Femur (tissue), 1 donor: ENCODE data around the gene ZNF689.
"Not testable (repeated sequence)": the region's sequence is repeated elsewhere in the genome, so short reads cannot be mapped to it uniquely, and the experiment has no call there.

Source experiments
- DNase-seq: peaks from one replicate; pipeline ENCODE4 v3.0.0-alpha.2; 2017

The ZNF689 gene

GRCh38 chr16:30633526-30633925 is 23.3 kb upstream of the ZNF689 start:
- no peak for DNase-seq

GRCh38 chr16:30632454-30632853 is 22.3 kb upstream of the ZNF689 start:
- not testable (repeated sequence) for DNase-seq

DNA sequence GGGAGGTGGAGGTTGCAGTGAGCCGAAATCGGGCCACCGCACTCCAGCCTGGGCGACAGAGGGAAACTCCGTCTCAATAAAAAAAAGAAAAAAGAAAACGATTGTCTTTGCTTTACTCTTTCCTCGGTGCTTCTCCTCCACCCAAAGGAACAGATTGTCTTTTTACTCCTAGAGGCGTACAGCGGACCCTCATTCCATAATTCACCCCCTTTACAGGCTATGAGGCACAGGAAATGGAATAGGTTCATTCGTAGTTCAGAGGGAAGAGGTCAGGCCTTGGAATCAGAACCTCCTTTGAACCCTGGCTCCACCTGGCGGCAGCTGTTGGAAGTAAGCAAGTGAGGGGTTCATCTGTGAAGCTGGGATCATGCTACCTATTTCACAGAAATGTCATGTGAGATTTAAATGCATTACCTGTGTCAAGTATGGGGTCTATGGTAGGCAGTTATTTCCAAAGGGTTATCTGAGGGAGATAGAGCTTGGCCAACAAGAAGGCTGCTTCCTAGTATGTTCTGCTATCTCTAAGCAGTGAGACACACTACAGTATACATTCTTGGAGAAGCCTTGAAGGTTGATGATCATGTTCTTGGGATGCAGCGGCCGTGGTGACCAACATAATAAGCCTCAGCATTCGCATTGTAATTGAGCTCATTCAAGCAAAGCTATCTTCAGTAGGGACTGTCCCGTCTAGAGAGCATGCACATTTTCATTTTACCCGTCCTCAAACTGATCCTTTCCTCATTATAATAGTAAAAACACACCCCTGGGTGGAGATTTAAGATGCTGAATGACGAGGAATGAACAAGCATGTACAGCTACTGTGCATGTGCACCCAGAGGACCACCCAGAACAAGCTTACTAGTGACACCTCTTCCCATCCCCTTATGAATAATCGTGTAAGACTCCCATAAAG is 18.7 kb upstream of the ZNF689 start:
- DNase-seq: peak; percentile 86

- no peak for DNase-seq
Measured at GRCh38 chr16:30626236-30626635, 16.0 kb upstream of the ZNF689 start.

- DNase-seq: no peak
Measured at GRCh38 chr16:30623536-30624283, 13.5 kb upstream of the ZNF689 start.

DNA sequence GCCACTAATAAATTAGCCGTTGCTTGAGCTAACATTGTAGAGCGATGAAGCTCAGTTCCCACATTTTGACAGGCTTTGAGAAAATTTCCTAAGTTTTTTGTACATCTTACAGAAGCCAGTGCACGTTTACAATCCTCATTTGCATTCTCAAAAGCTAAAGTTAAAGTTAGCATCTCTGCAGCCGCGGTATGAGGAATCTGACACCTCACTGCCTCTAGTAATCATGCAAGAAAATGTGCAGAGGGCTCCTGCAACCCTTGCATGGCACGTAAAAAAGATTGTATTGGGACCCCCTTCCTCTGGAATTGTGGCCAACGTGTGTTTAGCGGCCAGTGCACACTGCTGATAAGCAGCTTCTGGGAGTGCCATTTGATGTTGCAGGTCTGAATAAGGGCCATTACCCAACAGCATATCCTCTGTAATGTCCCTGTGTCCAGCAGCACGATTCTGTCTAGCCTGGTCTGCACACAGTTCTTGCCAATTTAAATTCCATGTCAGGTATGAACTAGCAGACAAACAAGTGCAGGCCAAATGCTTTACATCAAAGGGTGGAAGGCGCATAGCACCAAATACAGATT is 12.4 kb upstream of the ZNF689 start:
- no peak for DNase-seq

GRCh38 chr16:30621765-30622164 is 11.6 kb upstream of the ZNF689 start:
- DNase-seq: no peak

- no peak for DNase-seq
Measured at GRCh38 chr16:30620169-30620568, 10.0 kb upstream of the ZNF689 start.

GRCh38 chr16:30619638-30620037 is 9.4 kb upstream of the ZNF689 start:
- DNase-seq: no peak

GRCh38 chr16:30619202-30619601 is 9.0 kb upstream of the ZNF689 start:
- DNase-seq: no peak

DNA sequence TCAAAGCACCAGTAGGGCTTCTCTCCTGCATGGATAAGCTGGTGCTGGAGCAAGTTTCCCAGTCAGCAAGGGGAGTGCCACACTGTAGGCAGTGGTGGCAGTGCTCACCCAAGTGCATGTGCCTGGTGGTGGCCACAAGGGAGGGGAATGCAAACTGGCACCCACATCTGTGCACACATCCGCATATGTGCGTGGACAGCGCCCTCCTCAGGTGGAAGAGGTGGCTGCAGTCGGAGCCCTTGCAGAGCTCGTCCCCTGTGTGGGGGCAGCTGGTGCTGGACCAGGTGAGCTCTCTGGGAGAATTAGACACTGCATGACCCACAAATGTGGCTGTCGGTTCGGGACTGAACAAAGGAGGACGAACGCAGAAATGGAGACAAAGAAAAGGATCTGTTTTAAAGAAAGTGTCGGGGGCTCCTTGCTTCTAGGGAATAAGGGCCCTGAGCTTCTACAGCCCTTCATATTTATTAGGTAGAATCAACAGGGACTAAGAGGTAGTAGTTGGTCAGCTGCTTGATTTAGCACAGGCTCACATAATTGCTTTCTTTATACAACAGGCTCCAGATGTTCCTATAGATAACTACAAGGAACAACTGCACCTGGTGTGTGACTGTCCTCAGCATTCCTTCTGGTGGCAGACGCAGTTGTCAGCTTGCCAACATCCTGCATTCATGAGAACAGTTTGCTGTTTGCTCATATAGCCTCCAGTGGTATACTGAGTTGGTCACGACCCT is 5.3 kb upstream of the ZNF689 start:
- DNase-seq: peak; percentile 36

DNA sequence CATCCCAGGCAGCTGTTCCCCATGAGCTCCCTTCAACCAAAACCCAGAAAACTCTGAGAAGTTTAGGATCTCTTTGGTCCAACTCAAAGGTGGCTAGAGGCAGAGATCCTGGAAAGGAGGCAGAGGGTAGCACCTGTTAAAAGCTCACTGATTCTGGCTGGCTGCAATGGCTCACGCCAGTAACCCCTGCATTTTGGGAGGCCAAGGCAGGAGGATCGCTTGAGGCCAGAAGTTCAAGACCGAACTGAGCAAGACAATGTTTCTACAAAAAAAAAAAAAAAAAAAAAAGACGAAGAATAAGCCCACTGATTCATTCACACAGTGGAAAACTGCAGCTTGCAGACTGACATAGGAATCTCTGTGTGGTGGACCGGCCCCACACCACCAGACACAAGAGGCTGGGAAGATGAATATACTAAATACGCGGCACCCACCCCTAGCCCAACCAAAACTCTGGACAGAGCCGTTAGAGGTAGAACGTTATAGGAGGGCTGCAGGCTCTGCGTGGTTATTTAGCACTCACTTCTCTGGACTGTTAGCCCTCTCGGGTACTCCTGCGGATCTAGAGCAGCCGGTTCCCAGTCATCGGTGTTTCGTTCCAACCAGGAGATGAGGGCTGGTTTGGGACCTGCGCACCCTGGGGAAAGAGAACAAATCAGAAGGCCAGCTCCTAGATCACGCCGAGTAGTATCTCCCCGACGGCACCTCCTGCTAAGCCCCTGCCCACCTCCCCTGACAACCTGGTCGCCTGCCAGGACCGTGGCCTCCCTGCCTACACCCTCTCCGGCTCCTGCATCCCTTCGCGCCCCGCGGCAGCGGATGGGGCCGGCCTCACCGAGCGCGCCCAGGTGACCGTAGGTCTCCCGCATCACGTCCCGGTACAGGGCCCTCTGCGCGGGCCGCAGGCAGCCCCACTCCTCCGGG is 925 bp downstream of the ZNF689 start:
- DNase-seq: peak; percentile 66

DNA sequence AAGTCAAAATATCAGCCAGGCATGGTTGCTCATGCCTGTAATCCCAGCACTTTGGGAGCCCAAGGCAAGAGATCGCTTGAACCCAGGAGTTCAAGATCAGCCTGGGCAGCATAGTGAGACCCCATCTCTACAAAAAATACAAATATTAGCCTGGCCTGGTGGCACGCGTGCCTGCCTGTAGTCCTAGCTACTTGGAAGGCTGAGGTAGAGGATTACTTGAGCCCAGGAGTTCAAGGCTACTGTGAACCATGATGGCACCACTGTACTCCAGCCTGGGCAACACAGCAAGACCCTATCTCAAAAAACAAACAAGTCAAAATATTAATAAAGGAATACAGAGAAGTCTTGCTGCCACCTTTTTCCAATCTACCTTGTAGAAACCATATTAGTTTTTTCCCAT is 4.2 kb downstream of the ZNF689 start:
- DNase-seq: no peak

- DNase-seq: peak; percentile 33
Measured at GRCh38 chr16:30605158-30605557, 5.0 kb downstream of the ZNF689 start.

DNA sequence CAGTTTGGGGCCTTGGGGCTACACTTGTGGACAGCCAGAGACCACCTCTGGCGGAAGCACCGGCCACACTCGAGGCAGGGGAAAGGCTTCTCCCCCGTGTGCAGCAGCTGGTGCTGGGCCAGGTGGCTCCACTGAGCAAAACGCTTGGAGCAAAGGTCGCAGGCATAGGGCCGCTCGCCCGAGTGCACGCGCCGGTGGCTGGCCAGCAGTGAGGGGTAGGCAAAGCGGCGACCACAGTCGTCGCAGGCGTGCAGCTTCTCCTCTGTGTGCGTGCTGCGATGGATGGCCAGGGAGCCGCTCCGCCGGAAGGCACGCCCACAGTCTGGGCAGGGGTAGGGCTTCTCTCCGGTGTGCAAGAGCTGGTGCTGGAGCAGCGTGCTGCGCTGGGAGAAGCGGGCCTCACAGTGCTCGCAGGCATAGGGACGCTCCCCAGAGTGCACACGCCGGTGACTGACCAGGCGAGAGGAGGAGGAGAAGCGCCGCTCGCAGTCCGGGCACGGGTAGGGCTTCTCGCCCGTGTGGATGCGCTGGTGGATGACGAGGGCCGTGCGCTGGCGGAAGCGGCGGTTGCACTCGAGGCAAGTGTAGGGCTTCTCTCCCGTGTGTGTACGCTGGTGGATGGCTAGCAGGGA is 5.8 kb downstream of the ZNF689 start:
- DNase-seq: no peak

DNA sequence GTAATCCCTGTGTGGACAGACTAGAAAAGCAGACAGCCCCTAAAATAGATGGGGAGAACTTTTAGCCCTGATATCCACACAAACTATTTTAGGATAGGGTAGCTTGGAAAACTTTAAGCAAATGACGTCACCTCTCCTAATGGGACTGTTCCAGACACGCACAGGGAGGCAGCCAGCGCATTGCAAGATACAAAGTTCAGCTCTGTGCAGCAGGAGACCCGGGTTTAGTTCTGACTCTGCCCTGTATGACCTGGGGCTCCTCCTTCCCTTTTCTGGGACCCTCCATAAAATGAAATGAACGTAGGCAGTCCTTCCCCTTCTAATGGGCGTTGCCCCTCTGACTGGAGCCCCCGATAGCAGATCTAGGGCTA is 6.3 kb downstream of the ZNF689 start:
- no peak for DNase-seq

DNA sequence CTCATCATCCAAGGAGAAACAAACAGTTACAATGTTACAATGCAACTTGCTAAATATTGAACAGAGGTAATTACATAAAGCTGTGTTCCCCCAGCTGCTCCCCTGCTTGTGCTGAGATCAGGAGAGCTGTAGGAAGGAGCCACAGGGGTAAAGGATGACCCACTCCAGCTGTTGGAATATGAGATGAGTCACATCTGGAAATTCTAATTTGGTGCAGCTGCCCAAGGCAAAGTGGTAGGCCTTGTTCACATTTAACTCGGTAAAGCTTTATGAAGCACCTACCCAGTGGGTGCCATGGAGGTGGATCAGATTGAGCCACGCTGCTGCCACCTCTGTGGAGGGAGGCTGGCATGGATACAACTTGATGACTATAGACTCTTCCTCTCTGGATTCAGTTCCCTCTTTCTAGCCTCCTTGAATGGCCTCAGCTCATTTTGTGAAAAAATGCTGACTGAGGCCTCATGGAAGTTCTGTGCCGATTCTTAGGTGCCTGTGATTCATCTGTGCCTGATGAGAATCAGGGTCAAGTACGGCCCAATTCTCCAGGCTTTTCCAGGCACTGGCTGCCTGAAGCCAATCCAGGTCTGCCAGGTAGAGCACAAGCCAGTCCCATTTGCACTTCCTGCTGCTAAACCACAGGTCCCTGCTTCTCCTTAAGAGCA is 7.4 kb downstream of the ZNF689 start:
- no peak for DNase-seq

DNA sequence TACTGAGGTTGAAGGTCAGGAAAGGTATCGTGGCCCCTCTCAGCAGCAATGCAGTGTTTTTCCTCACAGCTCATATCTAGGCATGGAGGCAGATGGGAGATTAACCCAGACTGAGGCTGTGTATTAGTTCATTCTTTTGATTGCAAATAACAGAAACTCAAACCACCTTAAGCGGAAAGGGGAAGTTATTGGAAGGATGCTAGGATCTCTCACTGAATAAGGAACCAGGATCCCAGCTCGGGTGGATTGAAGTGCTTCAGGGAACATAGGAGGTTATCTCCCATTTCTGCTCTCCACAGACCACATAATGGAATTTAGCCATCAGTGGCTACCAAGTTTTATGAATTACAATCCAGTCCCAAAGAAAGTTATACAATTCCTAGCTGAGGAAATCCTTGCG is 8.2 kb downstream of the ZNF689 start:
- no peak for DNase-seq

DNA sequence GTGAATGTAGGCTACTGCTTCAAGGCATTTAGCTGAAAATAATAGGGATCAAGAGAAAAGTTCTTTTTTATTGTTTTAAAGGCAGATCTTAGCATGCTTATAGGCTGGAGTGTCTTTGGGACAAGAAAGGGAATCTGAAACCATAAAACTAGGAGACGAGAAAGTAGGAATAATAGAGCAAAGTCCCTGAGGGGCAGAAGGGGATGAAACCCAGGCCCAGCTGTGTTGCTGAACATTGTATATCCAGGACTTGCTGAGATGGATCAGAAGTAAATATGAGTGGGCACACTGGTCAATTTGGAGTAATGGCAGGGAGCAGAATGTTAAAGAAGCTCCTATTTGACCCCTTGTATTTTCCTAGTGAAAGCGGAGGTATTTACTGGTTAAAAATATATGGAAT is 9.3 kb downstream of the ZNF689 start:
- DNase-seq: no peak

GRCh38 chr16:30600215-30600614 is 10.0 kb downstream of the ZNF689 start:
- no peak for DNase-seq

DNA sequence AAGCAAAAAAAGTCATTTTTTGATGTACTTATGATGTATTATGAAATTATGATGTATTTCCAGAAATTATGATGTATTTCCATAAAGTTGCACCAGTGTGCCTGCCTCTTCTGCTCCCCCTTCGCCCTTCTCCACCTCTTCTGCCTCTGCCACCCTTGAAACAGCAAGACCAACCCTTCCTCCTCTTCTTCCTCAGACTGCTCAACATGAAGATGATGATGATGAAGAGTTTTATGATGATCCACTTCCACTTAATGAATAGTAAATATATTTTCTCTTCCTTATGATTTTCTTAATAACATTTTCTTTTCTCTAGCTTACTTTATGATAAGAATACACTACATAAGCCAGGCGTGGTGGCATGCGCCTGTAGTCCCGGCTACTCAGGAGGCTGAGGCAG is 17.3 kb downstream of the ZNF689 start:
- DNase-seq: no peak
